ENCODE measurements around the gene SYNE2.

Gene SYNE2

GRCh38 chr14:63911404-63911803 lies 58.6 kb downstream of the SYNE2 start:
- no peak for DNase-seq (ENCODE audit: low spot score)

GRCh38 chr14:63912286-63912685 lies 59.5 kb downstream of the SYNE2 start:
- DNase-seq (ENCODE audit: low spot score): no peak

GRCh38 chr14:63918411-63918810 lies 65.6 kb downstream of the SYNE2 start:
- DNase-seq (ENCODE audit: low spot score): no peak

DNA sequence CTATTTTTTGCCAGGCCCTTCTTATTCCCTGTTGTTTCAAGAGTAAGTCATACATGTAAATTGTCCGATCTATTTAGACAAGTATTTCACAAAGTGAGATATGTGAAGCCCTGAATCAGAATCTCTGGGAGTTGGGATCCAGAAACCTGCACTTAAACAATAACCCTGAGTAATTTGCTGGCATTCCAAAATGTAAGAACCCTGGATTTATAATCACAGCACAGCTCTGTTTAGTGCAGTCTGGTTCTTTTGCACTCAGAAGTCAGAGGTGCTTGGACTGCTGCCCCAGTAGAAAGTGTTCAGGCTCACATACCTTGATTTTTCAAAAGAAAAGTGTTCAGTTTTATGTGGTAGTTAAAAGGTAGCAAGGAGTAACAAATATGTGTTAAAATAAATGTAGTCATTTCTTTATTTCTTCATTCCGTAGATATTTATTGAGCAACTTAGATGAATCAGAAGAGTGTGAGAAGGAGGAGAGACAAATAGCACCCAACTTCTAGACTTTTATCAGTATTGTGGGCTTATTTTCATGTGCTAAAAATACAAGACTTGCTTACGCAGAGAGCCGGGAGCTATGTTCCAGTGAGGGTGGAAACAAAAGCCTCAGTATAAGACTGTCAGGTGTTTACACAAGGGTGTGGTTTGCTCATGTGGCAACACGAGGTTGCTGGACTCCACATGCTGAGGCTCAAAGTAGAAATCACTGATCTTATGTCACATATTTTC lies 70.1 kb downstream of the SYNE2 start:
- no peak for DNase-seq (ENCODE audit: low spot score)

- no peak for DNase-seq (ENCODE audit: low spot score)
Measured at GRCh38 chr14:63923422-63923752, 70.6 kb downstream of the SYNE2 start.

GRCh38 chr14:63924375-63924774 lies 71.6 kb downstream of the SYNE2 start:
- DNase-seq (ENCODE audit: low spot score): no peak

- DNase-seq (ENCODE audit: low spot score): no peak
Measured at GRCh38 chr14:63926641-63927040, 73.8 kb downstream of the SYNE2 start.

- DNase-seq (ENCODE audit: low spot score): no peak
Measured at GRCh38 chr14:63928744-63929174, 76.0 kb downstream of the SYNE2 start.

DNA sequence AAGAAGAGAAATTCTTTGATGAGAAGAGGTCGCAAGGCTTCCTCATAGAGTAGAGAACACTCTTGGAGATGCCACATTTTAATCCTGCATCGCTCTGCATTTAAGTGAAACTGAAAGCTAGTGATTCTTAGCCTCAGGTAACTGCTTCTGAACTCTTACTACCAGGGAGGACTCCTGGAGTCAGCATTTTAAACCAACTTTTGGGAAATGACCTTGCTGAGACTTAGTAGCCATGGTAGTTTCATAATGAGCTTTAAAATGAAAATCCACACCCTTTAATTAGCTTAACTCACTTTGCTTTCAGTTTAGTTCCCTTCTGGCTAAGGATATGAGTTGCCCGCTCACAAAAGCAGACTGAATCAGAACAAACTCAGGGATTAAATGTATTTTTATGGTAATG lies 80.3 kb downstream of the SYNE2 start:
- DNase-seq (ENCODE audit: low spot score): peak; percentile 60

GRCh38 chr14:63933711-63934110 lies 80.9 kb downstream of the SYNE2 start:
- no peak for DNase-seq (ENCODE audit: low spot score)

GRCh38 chr14:63938198-63939005 lies 85.6 kb downstream of the SYNE2 start:
- peak; percentile 37 for DNase-seq (ENCODE audit: low spot score)

DNA sequence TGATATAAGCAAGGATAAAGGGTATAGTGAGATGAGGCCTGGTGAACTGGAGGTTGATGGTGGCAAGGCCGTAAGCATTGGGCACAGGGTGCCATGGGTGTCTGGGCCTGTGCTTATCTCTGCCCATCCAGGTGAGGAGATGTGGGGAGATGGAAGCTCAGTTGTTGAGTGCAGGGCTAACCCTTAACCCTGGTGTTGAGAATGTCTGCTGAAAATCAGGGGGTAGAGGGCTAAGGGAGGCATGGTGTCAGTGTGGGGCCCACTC lies 86.1 kb downstream of the SYNE2 start:
- DNase-seq (ENCODE audit: low spot score): no peak

DNA sequence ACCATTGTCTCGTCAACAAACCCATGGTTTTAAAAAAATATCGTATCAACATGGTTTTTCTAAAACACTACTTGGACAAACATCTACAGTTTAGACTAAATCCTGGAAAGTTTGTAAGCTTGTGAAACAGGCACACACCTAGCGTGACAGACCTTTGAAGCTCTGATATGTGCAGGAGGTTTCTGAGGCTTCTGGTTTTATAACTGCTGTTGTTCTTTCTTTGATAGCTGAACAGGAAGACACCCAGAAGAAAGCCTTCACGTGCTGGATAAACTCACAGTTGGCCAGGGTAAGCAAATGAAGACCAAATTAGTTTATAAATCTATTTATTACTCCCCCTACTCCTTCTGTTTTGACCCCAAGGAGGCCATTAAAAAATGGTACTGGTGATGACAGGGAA lies 87.6 kb downstream of the SYNE2 start:
- peak; percentile 49 for DNase-seq (ENCODE audit: low spot score)

GRCh38 chr14:63941023-63941422 lies 88.2 kb downstream of the SYNE2 start:
- peak; percentile 27 for DNase-seq (ENCODE audit: low spot score)

DNA sequence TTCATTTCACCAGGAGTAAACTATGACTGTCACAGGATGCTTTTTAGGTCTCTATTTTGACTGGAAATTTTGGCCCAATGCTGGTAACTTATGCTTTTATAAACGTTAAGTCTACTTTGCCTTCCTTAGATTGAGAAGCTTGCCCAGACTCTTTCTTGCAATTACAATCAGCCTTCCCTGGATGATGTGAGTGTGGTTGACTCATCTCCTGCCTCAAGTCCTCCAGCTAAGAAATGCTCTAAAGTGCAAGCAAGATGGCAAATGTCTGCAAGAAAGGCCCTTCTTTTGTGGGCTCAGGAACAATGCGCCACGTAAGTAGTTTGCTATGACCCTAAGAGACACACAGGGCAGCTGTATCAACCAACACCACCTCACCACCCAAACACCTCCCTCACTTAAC lies 96.9 kb downstream of the SYNE2 start:
- DNase-seq (ENCODE audit: low spot score): no peak

- DNase-seq (ENCODE audit: low spot score): no peak
Measured at GRCh38 chr14:63951021-63951420, 98.2 kb downstream of the SYNE2 start.

GRCh38 chr14:63951429-63951828 lies 98.6 kb downstream of the SYNE2 start:
- DNase-seq (ENCODE audit: low spot score): no peak

- no peak for DNase-seq (ENCODE audit: low spot score)
Measured at GRCh38 chr14:63952053-63952932, 99.5 kb downstream of the SYNE2 start.

DNA sequence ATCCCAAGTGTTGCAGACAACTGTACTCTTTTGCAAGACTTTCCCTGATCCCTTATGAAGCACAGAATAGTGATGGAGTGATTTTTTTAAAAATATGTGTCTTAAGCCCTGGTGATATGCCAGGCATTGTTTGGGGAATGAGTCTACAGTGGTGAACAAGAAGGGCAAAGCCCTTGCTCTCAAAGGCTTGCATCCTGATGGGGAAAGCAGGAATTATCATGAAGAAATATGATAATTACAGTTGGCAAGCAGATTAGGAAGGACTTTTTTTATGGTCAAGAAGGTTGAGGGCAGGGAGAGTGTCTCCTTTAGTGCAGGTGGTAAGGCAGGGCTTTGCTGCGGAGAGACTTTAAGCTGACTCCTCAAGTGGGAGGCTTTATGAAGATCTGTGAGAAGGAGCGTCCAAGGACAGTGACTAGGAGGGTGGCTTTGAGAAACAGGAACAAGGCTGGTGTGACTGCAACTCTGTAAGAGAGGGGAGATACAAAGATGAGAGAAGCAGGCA lies 100.2 kb downstream of the SYNE2 start:
- no peak for DNase-seq (ENCODE audit: low spot score)

GRCh38 chr14:63956326-63956725 lies 103.5 kb downstream of the SYNE2 start:
- no peak for DNase-seq (ENCODE audit: low spot score)

- no peak for DNase-seq (ENCODE audit: low spot score)
Measured at GRCh38 chr14:63960926-63961567, 108.2 kb downstream of the SYNE2 start.

GRCh38 chr14:63962906-63963305 lies 110.1 kb downstream of the SYNE2 start:
- DNase-seq (ENCODE audit: low spot score): no peak
